DND-41 (cell line): ENCODE results near the gene ESR1.

Experiments
- ATAC-seq: fragments of 200-7000 bp; cut with Tn5 transposase; 3 replicates; pipeline ENCODE4 v1.9.1; 2021; ENCODE audit warnings: low read depth; ENCODE audit not compliant: insufficient read depth
- DNase-seq: peaks from one replicate; pipeline ENCODE4 v3.0.0-alpha.2; 2020
- H2AFZ ChIP-seq: 2 replicates; pipeline ENCODE4 v1.6.0; 2012; ENCODE audit warnings: low read depth, low read length
- H3K27ac ChIP-seq: 2 replicates; pipeline ENCODE4 v1.5.1; 2012; ENCODE audit warnings: low read length, inconsistent platforms
- H3K27me3 ChIP-seq: fragments of 200-600 bp; sonication (generic); 2 replicates; pipeline ENCODE4 v1.6.0; 2012; ENCODE audit warnings: low read length, mild to moderate bottlenecking, inconsistent platforms; ENCODE audit not compliant: insufficient read depth, poor library complexity
- H3K36me3 ChIP-seq: 2 replicates; pipeline ENCODE4 v1.5.1; 2012; ENCODE audit warnings: low read length, inconsistent platforms; ENCODE audit not compliant: insufficient read depth
- H3K4me1 ChIP-seq: 2 replicates; pipeline ENCODE4 v1.5.1; 2012; ENCODE audit warnings: mild to moderate bottlenecking, low read length; ENCODE audit not compliant: insufficient read depth
- H3K4me2 ChIP-seq: 2 replicates; pipeline ENCODE4 v1.6.0; 2012; ENCODE audit warnings: mild to moderate bottlenecking, moderate library complexity, low read length, inconsistent platforms; ENCODE audit not compliant: insufficient read depth
- H3K4me3 ChIP-seq, 2 experiments: fragments of 200-600 bp in 1 of 2; shearing (Covaris generic) in 1 of 2; 2 replicates each; pipeline ENCODE4 v1.5.1; 2012 to 2016; ENCODE audit warnings: inconsistent platforms in 2 of 2, low read length in 2 of 2, mild to moderate bottlenecking in 2 of 2, low read depth in 1 of 2, moderate library complexity in 1 of 2
- H3K79me2 ChIP-seq: 2 replicates; pipeline ENCODE4 v1.6.0; 2012; ENCODE audit warnings: low read length, inconsistent platforms; ENCODE audit not compliant: insufficient read depth
- H3K9ac ChIP-seq: 2 replicates; pipeline ENCODE4 v1.6.0; 2012; ENCODE audit warnings: low read depth, mild to moderate bottlenecking, inconsistent platforms, low read length, moderate library complexity
- H3K9me3 ChIP-seq: 2 replicates; pipeline ENCODE4 v1.5.1; 2012; ENCODE audit warnings: low read length, moderate library complexity, mild to moderate bottlenecking, inconsistent platforms; ENCODE audit not compliant: insufficient read depth, severe bottlenecking
- H4K20me1 ChIP-seq: 2 replicates; pipeline ENCODE4 v1.6.0; 2012; ENCODE audit warnings: low read length; ENCODE audit not compliant: insufficient read depth
- CTCF ChIP-seq: IDR thresholded peaks from 2 replicates; pipeline ENCODE4 v1.5.1; 2012; ENCODE audit warnings: borderline replicate concordance, low read length, moderate library complexity, mild to moderate bottlenecking; ENCODE audit not compliant: poor library complexity, severe bottlenecking; ENCODE audit errors: extremely low read depth
- EZH2 ChIP-seq: IDR thresholded peaks from 3 replicates; pipeline ENCODE4 v1.6.1; 2012; ENCODE audit warnings: borderline replicate concordance, low read depth, mild to moderate bottlenecking, moderate library complexity, low read length, inconsistent platforms; ENCODE audit not compliant: severe bottlenecking

Gene ESR1

GRCh38 chr6:151807513-151808370 lies at the start of gene ESR1:
Gene ESR1 (plus strand): TSS chr6:151807682. CDS start chr6:151807913, 231 bp downstream.
- Histone ChIP-seq H2AFZ (no peak within 1 kb of the TSS), H3K4me3 (no peak within 1 kb of the TSS), H4K20me1 (no peaks in the 10 kb centered on the region), H3K27ac (no peak within 1 kb of the TSS), H3K4me1 (no peaks in the 10 kb centered on the region), H3K4me2 (no peak within 1 kb of the TSS), H3K27me3 (no peaks in the 10 kb centered on the region), H3K36me3 (no peaks in the 10 kb centered on the region), H3K9me3 (no peaks in the 10 kb centered on the region), H3K9ac (no peak within 1 kb of the TSS), H3K79me2 (no peaks in the 10 kb centered on the region)
- DNase-seq (no peak), ATAC-seq (no peak)
- no peak for TF ChIP-seq EZH2
- TF ChIP-seq CTCF: no peak

- DNase-seq: no peak
- no peaks in the 10 kb centered on the region for H3K36me3 ChIP-seq
- no peaks in the 10 kb centered on the region for H4K20me1 ChIP-seq
- H3K4me1 ChIP-seq: no peaks in the 10 kb centered on the region
- H3K4me2 ChIP-seq: no peak overlapping the region
- H3K27me3 ChIP-seq: no peaks in the 10 kb centered on the region
- H3K27ac ChIP-seq: no peak overlapping the region
- H3K79me2 ChIP-seq: no peaks in the 10 kb centered on the region
- no peaks in the 10 kb centered on the region for H3K9me3 ChIP-seq
- no peak overlapping the region for H2AFZ ChIP-seq
- no peak overlapping the region for H3K4me3 ChIP-seq
- ATAC-seq: no peak
- no peak overlapping the region for H3K9ac ChIP-seq
- TF ChIP-seq EZH2 (no peak), CTCF (no peak)
These were observed 47.0 kb upstream of the ESR1 start for GRCh38 chr6:151760486-151760885.

GRCh38 chr6:151761851-151762250 lies 45.6 kb upstream of the ESR1 start:
- Histone ChIP-seq H4K20me1 (no peaks in the 10 kb centered on the region), H2AFZ (no peak overlapping the region), H3K79me2 (no peaks in the 10 kb centered on the region), H3K27me3 (no peaks in the 10 kb centered on the region), H3K9me3 (no peaks in the 10 kb centered on the region), H3K4me3 (no peak overlapping the region), H3K9ac (no peak overlapping the region), H3K4me1 (no peaks in the 10 kb centered on the region), H3K4me2 (no peak overlapping the region), H3K27ac (no peak overlapping the region), H3K36me3 (no peaks in the 10 kb centered on the region)
- TF ChIP-seq CTCF: no peak
- TF ChIP-seq EZH2: no peak
- DNase-seq (no peak), ATAC-seq (no peak)
